Activated CD4-positive, alpha-beta T cell treated with anti-CD3 and anti-CD28 coated beads, Interleukin-2, amount 10 ng/mL, durations not matched to agents 24 days and 14 days (primary cell): Measurements from ENCODE around the gene APPL2. TPM values are rescaled to one million over a fixed set of nuclear protein-coding genes. Genes with fewer than 3 reads are reported as not detected.

Experiments
- DNase-seq: peaks from one replicate; pipeline ENCODE4 v3.0.0; 2022
- H3K27ac Mint-ChIP-seq: one replicate; pipeline ENCODE4 v1.8.0; 2022; ENCODE audit warnings: mild to moderate bottlenecking, mixed read lengths
- H3K27me3 Mint-ChIP-seq: one replicate; pipeline ENCODE4 v1.8.0; 2022; ENCODE audit warnings: mixed read lengths
- H3K36me3 Mint-ChIP-seq: one replicate; pipeline ENCODE4 v1.8.0; 2022; ENCODE audit warnings: low read depth, mild to moderate bottlenecking, mixed read lengths
- H3K4me1 Mint-ChIP-seq: one replicate; pipeline ENCODE4 v1.8.0; 2021; ENCODE audit warnings: mixed read lengths
- H3K4me3 Mint-ChIP-seq: one replicate; pipeline ENCODE4 v1.8.0; 2022; ENCODE audit warnings: mild to moderate bottlenecking, moderate library complexity, mixed read lengths
- H3K9me3 Mint-ChIP-seq: one replicate; pipeline ENCODE4 v1.8.0; 2021; ENCODE audit warnings: mixed read lengths
- intact Hi-C: fragments of 100-400 bp; cut with micrococcal nuclease; formaldehyde crosslinking; loops from one replicate; pipeline ENCODE4 v1.15.1; 2023
- total RNA-seq: library from RNA; stranded (reverse); gene quantifications from 2 replicates; pipeline ENCODE4 v1.2.3, GENCODE V29; 2022

APPL2 gene
- total RNA-seq, 1 donor from 2014 or later: 20.5 TPM

- Mint-ChIP-seq H3K27me3 (no peaks in the 10 kb centered on the region), H3K36me3 (peaks cover 51% of the 10 kb centered on the region), H3K4me3 (no peak overlapping the region), H3K9me3 (no peaks in the 10 kb centered on the region), H3K27ac (no peak overlapping the region), H3K4me1 (no peaks in the 10 kb centered on the region)
- no peak for DNase-seq
- intact Hi-C loops: no loop called here
These were observed 94.6 kb downstream of the APPL2 start for GRCh38 chr12:105141320-105141922.

GRCh38 chr12:105138248-105138647, 97.7 kb downstream of the APPL2 start:
- Mint-ChIP-seq H3K4me1 (peaks cover 2% of the 10 kb centered on the region), H3K27me3 (no peaks in the 10 kb centered on the region), H3K9me3 (no peaks in the 10 kb centered on the region), H3K27ac (no peak overlapping the region), H3K4me3 (no peak overlapping the region), H3K36me3 (peaks cover 61% of the 10 kb centered on the region)
- intact Hi-C loops: no loop called here
- no peak for DNase-seq

Other genes with a start within 250 kb of the APPL2 start
- 39.8 and 41.3 TPM in 2 replicates for gene NOPCHAP1, start 249.9 kb downstream of the APPL2 start, total RNA-seq
- gene ALDH1L2, start 151.7 kb downstream of the APPL2 start, total RNA-seq: 1.3 and 1.5 TPM in 2 replicates
- gene WASHC4, start 128.4 kb downstream of the APPL2 start, total RNA-seq: 31.5 and 36.5 TPM in 2 replicates
- gene C12orf75, start 94.5 kb upstream of the APPL2 start, total RNA-seq: 91.4 and 96.1 TPM in 2 replicates